ENCODE results near the gene KIAA0513.
"Not testable (repeated sequence)": the region's sequence is repeated elsewhere in the genome, so short reads cannot be mapped to it uniquely, and the experiment has no call there.

KIAA0513 gene

DNA sequence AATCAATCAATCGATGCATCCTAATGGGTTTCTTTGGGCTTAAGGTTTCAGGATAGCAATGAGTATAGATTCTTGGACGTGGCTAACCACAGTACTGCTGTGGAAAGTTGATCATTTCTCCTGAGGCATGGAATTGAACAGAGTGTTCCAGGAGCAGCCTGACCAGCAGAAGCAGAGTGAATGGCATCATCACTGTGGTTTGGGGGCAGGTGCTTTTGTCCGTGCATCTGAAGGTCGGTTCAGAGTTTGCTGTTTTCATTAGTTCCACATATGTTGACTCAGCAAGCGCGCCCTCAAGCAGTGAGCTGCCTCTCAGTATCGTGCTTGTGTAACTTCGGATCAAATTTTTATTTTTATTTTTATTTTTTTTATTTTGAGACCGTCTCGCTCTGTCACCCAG, 24.9 kb downstream of the KIAA0513 start:
- no peak for DNase-seq

DNA sequence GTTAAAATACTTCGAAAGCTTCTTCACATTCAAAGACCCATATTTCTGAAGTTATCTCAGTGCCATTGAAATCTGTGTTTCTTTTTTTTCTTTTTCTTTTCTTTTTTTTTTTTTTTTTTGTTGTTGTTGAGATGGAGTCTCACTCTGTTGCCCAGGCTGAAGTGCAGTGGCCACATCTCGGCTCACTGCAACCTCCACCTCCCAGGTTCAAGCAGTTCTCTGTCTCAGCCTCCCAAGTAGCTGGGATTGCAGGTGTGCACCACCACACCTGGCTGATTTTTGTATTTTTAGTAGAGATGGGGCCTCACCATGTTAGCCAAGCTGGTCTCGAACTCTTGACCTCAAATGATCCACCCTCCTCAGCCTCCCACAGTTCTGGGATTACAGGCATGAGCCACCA, 26.7 kb downstream of the KIAA0513 start:
- DNase-seq, result not testable (repeated sequence)

DNA sequence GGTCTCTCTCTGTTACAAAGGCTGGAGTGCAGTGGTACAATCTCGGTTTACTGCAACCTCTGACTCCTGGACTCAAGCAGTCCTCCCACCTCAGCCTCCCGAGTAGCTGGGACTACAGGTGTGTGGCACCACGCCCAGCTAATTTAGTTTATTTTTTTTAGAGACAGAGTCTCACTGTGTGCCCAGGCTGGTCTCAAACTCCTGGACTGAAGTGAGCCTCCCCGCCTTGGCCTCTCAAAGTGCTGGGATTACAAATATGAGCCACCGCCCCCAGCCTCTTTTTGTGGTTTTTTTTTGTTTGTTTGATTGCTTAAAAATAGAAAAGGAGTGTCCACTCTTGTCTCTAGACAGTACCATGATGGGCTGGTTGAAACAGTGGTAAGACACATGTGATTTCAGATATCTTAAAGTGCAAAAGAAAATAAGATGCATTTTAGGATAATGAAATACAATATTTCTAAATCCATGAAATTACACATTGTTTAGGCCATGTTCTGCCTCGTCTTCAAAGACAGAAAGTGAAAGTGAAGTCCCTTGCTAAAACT, 27.4 kb downstream of the KIAA0513 start:
- no peak for DNase-seq

DNA sequence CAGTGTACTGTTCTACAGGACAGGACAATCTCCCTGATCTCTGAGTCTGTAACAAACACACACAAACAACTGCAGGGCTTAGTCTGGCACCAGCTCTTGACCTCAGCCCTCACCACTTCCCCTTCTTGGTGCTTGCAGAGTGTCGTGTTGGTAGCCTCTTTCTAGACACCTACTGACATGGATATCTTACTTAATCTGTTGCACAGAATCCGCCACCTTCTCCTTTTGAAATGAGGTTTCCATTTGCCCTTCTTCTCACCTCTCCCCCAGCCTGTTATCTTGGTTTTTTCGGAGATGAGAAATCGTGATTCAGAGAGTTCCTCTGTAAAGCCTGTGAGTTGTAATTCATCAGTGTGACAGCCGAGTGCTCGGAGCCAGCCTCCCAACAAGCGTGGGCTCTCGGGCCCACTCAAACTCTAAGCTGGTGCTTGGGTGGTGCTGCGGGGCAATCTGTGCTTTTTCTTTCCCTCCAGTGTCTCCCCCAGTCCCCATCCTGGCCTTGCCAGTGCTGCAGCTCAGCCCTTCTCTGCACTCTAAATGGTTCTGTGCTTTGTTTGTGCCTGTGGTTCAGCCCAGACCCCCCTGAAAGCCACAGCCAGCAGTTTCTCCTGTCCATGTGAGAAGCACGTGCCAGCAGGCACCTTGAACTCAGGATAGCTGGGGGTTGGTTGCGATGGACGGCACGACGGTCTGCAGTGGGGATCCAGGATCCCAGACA, 28.1 kb downstream of the KIAA0513 start:
- peak; percentile 78 for DNase-seq

DNA sequence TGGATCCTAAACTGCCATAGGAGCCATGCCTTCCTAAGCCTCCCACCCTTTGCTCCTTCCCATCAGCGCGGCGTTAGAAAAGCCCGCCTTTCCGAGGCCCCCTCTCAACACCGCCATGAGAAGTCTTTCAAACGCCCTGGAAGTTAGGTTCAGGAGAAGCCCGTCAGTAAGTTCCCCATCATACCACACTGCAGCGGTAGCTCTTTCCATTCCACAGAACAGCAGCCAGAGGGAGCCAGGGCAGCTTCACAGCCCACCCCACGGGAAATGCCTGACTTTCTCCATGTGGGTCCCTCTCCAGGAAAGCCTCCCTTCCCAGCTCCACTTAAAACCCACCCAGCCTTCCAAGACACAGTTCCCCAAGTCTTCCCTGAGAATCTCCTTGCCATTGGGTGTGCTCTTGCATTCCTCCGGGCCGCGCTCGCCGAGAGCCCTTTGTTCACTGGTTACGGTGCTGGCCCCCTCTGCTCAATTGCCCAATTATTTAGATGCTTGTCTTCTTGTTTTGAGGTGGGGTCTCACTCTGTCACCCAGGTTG, 28.7 kb downstream of the KIAA0513 start:
- DNase-seq, result peak; percentile 6

DNA sequence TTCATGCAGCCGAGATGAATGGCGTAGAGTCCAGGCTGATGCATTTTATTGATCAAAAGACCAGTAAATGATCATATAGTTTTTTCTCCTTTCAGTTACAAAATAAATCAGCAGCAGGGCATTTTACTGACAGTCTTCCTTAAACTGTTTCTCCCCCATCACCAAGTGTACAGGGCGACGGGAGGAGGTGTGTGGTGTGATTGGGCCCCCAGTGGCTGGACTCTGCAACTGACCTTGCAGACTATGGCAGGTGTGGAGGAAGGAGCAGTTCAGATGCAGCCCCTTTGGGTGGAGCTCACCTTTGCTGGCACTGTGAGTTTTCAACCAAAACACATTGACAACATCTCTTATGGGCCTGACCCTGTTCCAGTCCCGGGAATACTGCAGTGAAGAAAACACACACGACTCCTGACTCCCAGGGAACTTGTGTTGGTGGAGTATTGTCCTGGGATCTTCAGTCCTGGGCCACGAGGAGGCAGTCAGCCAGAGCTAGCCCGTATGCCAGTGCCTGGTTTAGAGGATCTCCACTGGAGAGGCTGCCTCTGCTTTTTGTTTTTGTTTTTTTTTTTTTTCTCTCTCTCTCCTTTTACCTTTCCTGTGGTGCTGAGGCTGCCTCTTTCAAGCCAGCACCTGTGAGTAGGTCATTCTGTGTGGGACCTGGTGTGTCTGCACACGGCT, 29.8 kb downstream of the KIAA0513 start:
- no peak for DNase-seq

DNA sequence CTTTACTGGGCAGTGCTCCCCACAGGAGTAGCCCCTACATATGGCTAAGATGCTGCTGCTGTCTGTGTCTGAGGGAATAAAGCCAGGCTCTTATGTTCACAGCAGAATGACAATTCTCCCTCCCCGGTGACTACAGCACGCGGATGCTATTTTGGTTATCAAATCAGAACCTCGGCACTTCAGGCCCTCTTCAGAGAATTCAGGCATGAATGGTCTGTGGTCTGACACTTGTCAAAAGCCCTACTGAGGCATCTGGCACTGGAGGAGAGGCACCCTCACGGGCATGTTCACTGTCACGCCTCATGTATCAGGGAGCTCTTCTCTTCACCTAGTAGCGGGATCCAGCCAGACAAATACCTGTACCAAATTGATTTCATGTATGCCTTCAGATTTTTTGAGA, 30.4 kb downstream of the KIAA0513 start:
- no peak for DNase-seq

DNA sequence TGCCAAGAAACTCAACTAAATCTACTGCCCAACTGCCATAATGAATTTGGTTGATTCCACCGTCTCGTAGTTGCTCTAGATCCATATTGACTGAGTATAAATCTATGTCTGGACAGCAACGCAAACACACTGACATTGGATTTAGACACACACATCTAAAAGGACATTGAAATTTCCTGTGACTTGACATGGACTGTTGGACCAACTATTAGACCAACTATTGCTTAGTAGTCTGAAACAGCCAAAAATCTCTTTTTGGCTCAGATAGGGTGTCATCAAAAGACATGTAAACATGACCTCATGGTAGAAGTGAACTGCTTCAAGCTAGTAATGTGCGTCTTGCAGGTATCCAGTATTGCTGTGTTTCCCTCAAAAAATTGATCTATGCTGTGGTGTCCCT, 31.3 kb downstream of the KIAA0513 start:
- no peak for DNase-seq

DNA sequence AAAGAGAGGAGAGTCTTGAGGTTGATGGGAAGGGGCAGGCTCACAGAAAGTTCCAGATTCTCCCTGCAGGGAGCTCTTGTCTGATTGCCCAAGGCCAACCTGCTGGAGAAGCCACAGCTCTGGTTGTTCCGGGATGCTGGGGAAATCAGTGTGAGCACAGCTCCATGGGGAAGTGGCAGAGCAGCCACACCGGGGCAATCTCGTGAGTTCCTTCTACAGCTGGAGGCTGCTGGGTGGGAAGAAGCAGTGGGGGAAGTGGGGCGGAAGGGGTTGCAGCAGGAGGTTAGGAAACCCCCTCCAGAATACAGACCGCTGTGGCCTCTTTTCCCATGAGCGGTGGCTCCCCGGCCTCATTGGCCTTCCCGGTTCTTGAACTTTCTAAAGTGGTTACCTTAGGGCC, 34.0 kb downstream of the KIAA0513 start:
- DNase-seq, result no peak

DNA sequence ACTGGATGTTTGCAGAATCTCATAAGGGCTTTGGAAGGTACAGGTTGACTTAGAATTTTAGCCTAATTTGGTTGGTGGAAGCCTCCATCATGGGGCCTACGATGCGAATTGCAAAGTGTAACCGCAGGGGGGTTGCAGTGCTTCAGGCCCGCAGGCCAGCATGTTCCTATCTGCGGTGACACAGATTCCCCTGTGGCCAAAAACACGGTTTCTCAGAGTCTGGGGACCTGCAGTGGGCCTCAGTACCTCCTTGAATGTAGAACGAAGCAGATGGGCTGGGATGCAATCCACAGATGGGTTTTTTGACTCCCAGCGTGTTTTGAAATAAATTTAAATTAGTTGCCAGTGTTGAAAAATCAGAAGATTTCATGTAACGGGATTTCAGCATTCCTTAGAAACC, 34.7 kb downstream of the KIAA0513 start:
- DNase-seq, result no peak

DNA sequence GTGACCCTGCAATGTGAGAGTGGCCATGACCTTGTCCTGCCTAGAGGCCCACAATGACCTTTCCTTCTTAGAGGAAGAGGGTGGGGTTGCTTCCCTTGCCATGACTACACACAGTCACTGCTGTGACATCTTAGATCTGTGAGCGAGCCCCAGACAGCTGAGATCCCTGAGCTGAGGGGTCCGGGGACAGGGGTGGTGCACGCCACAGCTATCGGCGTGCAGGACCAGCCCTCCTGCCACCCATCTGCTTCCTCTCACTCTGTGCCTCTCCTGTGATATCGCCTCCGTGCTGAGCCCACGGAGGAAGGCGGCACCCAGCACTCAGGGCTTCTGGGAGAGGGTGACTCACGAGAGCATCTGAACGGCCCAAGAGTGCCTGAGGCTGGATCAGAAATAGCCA, 35.2 kb downstream of the KIAA0513 start:
- no peak for DNase-seq

DNA sequence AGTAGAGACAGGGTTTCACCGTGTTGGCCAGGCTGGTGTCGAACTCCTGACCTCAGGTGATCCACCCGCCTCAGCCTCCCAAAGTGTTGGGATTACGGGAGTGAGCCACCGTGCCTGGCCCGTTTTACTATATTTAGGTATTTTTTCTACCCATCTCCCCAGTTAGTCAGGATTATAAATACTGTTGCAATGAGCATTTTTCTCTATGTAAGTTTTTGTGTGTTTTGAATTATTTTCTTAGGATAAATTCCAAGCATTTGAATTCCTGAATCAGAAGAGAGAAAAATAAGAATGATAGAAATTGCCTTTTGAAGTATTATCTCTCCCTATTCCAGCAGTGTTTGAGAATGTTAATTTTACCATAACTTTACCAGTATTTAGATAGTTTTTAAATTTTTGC, 36.6 kb downstream of the KIAA0513 start:
- DNase-seq, result no peak

DNA sequence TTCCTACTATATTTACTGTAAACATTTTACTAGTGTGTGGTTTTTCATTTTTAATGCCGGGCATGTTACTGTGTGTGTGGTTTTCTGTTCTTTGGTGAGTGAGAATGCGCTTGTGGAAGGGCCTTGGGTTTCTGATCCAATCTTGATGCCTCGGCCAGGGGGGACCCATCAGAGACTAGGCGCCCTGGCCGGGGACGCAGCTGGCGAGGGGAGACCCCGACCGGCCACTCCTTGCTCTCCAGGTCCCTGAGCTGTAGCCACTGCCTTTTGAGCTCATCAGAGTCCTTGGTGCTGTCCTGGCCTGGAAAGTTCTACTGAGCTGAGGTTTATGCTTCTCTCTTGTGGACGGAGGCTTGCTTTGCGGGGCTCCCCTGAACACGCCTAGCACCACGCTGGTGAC, 37.5 kb downstream of the KIAA0513 start:
- no peak for DNase-seq

DNA sequence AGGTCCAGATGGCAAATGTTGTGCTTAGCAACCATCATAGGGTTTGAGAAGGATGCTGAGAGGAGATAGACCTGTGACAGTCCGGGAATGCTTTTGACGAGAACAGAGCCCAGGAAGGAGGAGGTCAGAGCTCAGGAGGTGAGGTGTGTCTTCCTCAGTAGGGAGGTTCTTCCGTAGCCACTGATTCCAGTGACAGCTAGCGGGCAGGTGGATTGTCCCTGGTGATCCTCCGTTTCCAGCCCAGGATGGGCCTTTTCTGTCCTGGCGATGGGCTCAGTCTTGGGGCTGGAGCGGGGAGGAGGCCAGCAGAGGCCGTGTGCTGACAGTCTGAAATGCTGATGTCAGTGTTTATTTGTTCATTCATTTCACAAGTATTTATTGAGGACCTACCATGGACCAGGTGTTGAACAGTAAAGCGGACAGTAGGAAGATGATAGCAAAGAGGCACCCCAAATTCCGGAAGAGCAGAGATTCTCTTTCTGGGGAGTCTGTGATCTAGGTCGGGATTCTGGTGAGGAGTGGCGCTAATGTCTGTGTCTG, 38.8 kb downstream of the KIAA0513 start:
- DNase-seq, result no peak

DNA sequence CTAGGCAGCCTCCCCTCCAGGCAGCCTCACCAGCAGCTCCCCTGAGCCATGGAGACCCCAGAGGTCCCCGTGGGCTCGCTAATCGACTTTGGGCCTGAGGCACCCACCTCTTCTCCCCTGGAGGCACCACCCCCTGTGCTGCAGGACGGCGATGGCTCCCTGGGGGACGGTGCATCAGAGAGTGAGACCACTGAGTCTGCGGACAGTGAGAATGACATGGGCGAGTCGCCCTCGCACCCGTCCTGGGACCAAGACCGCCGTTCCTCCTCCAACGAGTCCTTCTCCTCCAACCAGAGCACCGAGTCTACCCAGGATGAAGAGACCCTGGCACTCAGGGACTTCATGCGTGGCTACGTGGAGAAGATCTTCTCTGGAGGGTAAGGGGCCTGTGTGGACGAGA, 39.4 kb downstream of the KIAA0513 start:
- DNase-seq, result no peak

DNA sequence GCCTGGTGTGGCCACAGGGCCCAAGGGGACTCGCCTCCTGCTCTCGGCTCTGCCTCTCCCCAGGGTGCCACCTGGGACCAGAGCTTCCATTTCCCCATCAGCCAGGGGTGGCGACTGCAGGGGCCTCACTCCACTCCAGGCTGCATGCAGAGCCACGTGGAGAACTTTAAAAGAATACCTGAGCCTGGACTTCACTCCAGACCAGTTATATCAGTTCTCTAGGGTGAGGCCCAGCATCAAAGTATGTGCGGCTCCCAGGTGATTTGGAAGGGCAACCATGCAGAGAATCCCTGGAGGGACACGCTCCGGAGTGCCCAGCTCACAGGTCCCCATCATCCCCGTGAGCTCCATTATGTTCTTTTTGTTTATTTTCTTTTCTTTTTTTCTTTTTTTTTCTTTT, 39.8 kb downstream of the KIAA0513 start:
- DNase-seq, result no peak

DNA sequence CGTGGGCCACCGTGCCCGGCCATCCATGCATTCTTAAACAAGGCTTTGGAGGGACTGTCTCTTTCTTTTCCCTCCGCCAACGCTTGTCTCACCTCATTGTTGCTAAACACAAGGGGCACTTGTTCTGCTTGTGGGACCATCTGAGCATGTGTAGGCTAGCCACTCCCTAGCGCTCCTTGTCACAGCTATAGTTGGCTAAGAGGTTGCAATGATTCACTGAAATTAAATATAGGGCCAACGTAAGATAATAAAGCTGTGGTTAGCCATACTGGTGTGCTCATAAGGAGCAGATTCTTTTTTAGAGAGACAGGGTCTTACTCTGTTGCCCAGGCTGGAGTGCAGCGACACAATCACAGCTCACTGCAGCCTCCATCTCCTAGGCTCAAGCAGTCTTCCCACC, 41.2 kb downstream of the KIAA0513 start:
- DNase-seq, result no peak

DNA sequence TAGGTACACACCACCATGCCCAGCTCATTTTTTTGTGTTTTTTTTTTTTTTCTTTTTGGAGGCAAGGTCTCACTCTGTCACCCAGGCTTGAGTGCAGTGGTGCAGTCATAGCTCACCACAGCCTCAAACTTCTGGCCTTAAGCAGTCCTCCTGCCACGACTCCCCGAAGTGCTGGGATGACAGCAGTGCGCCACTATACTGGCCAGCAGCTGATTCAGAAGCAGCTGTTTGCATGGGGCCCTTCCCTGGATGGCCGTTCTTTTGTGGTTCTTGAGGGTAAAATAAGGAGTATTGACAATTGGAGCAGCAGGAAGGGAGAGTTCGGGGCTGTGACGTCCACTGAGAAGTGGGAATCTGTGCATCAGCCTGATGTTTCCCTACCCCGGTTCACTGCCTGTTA, 41.6 kb downstream of the KIAA0513 start:
- DNase-seq, result no peak

DNA sequence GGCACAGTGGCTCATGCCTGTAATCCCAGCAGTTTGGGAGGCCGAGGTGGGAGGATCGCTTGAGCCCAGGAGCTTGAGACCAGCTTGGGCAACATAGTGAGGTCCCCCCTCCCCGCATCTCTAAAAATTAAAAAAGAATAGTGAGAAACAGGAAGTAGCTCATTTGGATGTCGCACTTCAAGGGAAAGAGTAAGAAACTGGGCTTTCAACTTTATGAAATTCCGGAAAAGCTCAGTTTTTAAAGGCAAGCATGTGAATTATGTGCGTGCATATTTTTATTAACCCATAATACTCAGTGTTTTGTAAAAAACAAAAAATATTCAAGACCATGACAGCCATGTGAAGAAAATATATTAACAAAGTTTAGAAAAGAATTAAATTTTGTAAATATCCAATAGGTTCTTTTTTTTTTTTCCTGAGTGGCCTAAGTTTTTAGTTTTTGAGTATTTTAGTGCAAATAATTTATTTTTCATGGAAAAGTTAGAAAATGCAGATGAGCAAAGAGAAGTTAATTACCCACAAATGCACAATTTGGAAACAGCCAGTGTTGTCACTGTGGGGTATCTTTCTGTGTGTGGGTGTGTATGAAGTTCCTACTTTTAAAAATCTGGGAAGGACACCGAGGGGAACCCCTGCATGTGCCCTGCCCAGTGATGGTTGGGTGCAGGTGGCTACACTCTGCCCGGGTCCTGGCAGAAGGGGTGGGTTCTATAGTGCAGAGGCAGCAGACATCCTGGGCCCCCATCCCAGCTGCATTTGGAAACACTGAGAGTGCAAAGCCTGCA, 44.7 kb downstream of the KIAA0513 start:
- DNase-seq, result no peak

DNA sequence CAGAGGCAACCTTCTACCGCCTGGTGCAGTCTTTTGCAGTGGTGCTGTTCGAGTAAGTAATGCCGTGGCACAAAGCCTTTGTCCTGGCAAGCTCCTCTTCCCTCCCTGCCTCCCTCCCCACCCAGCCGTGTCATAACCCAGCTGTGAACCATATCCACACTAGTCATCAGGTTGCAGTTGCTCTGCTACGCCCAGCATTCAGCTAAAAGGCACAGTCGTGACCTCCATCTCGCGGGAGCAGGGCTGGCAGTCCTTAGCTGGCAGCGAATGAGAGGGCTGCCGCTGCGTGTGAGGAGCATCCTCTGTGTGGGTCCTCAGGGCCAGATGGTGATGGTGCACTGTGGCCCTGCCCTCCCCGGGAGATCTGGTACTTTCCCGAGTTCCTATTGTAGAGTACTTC, 45.4 kb downstream of the KIAA0513 start:
- no peak for DNase-seq

DNA sequence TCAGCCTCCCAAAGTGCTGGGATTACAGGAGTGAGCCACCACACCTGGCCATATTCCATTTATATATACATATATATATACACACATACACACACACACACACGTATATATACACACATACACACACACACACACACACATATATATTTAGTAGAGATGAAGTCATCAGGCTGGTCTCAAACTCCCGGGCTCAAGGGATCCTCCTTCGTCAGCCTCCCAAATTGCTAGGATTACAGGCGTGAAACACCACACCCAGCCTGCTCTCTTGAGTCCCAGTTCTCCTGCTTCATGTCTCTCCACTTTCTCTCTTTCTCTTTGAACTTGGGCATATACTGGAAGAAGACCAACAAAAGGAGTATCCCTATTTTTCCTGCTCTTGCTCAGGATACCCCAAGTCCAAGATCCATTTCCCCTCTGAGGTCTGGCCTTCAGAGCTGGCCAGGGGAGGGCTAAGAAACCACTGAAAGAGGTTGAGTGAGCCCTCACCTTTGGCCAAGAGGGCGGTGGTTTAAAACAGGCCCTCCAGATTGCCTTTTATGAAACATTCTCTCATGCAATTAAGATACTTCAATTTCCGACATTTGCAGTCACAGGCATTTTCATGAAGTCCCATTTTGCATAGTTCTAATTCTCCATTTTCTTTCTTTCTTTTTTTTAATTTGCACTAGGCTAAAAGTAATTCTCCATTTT, 46.8 kb downstream of the KIAA0513 start:
- DNase-seq, result no peak

DNA sequence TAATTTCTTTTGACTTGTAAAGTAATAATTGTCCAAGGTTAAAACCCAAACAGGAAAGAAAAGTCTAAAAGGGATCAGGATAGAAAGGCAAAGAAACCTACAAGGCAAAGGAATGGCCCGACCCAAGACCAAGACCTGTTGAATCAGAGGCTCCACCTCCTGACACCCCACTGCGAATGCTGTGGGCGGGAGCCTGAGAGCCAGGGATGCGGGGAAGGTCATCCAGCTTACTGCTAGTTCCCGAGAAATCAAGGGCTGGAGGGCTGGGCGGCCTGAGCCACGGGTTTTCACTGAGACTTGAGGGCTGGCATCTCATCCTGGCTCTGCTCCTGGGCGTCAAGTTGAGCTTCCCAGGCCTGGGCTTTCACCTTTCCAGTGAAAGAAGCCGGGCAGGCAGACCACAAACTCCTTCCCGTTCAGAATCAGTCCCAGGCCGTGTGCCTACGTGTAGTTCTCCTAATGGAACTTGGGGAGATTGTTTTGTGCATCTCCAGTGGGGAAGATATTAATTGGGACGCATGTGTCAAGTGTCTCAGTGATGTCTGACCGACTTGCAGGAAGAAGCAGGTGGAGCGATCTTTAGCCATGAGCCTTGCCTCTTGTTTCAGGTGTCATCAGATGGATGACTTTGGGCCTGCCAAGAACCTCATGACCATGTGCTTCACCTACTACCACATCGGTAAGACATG, 47.8 kb downstream of the KIAA0513 start:
- DNase-seq, result no peak

Measured in activated gamma-delta T cell treated with Interleukin-2 at 50 U/mL for 16 hours (primary cell).